ENCODE data around the gene ACVR2B.

ACVR2B gene

DNA sequence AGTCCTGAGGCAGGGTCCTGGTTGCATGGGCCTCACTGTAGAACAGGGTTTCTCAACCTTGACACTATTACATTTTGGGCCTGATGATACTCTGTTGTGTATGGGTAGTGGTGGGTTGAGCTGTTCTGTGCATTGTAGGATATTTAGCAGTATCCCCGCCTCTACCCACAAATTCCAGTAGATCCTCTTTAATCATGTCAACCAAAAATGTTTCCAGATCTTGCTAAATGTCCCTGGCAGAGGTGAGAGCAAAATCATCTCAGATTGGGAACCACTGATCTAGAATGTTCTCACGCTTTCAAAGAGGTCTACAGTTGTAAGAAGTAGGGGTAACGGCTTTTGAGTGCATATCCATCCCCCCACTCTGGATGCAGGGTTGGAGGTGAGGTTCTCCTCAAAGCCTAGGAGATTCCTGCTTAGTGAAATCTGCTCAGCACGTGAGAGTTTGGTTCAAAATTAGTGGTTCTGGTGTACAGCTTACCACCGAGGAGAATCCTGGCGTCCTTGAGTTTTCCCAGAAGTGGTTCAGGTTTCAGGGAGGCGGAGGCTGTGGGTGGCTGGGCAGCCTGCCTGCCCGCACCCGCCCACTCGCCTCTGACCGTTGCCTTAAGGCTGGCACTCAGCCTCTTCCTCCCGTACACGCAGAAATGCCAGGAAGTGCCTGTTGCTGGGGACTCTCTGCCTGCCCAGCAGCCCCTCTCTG, 5.3 kb downstream of the ACVR2B start:
- no peak for FAIRE-seq

GRCh38 chr3:38459499-38460048, 5.9 kb downstream of the ACVR2B start:
- no peak for FAIRE-seq

DNA sequence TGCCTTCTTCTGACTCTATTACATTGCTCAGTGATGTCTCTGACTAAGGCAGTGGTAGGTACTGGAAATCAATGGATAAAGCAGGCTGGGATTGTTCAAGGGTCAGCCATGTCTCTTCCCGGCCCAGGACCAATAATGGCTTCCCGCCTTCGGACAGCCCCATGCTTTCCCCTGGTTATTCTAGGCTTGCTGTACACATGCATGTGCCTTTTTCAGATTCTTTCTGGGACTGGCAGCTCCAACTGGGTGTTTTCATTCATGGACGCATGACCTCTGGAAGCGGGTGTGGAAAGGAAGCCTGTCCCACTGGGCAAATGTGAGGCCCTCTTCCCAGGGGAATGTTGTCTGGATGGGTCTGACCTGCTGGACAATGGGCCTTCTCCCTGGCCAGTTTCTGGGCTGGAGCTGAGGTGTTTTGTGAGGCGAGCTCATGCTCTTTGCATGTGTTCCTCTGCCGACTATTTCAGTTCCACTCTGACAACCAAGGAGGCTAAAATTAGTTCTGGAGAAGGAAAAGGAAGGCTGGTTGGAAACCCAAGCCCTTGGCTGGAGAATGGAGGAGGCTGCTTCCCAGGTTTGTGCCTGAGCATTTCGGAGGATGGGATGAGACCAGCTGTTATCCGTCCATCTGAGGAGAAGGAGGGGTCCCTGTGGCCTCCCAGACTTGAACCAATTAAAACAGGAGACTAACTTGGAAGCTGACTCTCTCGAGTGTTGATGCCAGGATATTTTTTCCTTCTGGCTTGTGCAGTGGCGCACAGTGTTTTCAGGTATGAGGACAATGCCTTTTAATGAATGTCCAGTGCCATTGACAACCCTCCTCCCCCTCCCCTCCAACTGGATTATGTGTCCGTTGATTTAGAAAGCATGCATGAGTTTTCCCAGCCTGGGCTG, 6.9 kb downstream of the ACVR2B start:
- no peak for FAIRE-seq

DNA sequence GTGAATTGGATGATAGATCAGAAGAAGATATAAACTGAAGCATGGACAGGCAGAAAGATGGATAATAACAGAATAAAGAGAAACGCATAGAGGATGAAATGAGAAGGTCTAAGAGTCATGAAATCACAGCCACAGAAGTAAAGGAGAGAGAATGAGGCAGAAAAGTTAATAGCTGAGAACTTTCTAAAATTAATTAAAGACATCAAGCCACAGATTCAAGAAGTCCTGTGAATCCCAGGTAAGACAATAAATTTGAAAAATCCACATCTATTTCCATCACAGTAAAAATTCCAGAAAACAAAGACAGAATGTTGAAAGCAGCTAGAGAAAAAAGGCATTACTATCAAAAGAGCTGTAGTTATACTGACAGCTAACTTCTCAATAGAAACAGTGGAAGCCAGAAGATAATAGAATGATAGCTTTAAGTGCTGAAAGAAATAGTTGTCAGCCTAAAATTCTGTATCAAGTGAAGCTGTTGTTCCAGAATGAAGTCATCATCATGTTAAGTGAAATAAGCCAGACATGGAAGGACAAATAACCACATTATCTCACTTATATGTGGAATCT, 12.0 kb downstream of the ACVR2B start:
- no peak for FAIRE-seq

GRCh38 chr3:38468765-38469164, 15.1 kb downstream of the ACVR2B start:
- FAIRE-seq = no peak

DNA sequence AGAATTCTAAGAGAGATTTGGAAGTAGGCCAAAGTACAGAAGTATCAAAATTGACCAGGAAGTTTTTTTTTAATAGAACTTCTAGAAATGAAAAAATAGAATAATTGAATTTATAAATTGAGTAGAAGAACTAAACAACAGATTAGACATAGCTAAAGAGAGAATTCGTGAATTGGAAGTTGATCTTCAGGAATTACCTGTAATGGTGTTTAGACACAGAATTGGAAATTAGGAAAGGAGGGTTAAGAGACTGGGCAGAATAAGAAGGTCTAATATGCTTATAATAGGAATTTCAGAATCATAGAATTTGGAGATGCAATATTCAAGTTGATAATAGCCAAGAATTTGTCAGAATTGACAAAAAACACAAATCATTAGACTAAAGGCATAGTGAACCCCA, 16.2 kb downstream of the ACVR2B start:
- no peak for FAIRE-seq

- no peak for FAIRE-seq
Measured at GRCh38 chr3:38471260-38471857, 17.7 kb downstream of the ACVR2B start.

DNA sequence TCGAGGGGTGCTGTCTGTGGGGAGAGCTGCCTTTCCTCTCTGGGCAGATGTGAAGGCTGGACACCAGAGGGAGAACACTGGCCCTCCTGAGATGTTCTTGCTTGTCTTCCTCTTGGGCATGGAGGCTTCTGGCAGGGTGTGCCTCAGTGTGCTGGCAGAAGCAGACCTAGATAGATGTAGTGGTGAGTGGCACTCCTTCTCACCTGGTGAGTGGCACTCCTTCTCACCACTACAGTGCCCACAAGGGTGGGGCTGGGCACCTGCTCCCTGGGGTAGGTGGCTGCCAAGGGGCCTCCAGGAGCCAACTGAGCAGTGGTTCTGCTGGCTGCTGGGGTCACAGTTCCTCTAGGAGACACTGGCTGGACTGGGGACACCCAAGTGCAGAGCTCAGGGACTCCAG, 18.7 kb downstream of the ACVR2B start:
- FAIRE-seq = no peak

DNA sequence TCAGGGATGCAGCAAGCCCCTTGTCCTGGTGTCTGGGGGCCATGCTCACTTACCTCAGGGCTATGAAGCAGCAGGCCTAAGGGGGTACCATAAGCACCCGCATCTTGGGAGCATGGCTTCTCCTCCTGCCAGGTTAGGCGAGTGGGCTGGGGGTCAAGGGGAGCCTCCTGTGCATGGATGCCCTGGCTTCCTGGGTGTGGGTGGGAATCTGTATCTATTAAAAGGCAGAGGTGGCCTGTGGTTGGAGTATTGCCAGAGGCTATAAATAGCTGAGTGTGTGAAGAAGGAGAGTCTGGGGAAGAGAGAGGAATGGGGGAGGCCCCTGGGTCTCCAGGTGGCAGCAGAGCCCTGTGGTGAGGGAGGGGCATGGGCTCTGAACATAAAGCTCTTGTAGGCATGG, 19.5 kb downstream of the ACVR2B start:
- FAIRE-seq = no peak

DNA sequence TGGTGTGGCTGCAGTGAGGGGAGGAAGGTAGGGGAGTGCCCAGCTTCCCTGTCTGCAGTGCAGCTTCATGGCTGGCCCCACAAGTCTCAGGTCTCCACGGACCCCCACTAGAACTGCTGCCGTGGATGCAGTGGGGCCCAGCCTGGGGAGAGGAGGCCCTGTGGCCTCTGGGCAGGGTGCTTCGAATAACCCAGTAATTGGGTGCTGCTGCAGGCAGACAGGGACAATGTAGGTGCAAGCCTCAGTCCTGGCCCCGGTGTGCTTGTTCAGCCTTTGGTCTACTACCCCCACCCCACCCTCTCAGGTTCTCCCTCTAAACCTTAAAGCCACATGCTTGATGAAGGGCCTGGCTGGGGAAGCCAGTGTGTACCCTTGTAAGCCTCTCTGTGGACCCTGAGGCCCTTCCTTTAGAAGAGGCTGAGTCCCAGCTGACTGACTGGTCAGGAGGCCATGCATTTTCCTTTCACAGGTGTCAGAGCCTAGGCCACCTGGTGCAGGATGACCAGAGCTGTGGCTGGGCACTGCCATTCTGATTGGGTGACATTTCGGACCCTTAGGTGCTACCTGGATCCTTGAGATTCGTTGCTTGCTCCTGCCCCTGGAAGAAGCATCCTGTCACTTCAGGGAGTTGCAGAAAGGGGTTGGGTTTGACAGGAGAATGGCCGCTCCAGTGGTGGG, 21.4 kb downstream of the ACVR2B start:
- no peak for FAIRE-seq

- no peak for FAIRE-seq
Measured at GRCh38 chr3:38475716-38476115, 22.0 kb downstream of the ACVR2B start.

- no peak for FAIRE-seq
Measured at GRCh38 chr3:38476157-38476756, 22.6 kb downstream of the ACVR2B start.

GRCh38 chr3:38477057-38477820, 23.5 kb downstream of the ACVR2B start:
- FAIRE-seq = no peak

- no peak for FAIRE-seq
Measured at GRCh38 chr3:38477839-38478450, 24.3 kb downstream of the ACVR2B start.

GRCh38 chr3:38478901-38479300, 25.2 kb downstream of the ACVR2B start:
- no peak for FAIRE-seq

DNA sequence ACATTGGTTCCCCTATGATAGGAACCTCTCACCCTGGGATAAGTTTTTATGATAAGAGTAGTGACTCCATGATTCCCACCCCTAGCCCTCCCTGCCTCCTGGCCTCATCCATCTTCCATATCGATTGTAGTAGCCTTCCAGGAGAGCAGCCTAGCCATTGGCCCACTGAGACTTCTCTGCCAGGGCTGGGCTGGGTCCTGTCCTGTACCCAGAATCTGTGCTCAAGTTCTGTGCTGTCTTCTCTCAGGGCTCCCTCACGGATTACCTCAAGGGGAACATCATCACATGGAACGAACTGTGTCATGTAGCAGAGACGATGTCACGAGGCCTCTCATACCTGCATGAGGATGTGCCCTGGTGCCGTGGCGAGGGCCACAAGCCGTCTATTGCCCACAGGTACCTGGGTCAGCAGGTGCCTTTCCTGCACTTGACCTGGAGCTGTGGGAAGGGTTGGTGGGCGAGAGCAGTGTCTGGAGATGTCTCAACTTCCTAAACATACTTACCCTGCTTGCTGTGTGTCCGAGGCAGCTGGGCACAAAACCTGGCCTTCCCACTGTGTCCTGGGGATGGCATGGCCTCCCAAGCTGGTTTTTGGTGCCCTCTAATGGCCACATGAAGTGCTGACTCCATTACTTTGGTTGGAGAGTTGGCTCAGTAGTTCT, 25.9 kb downstream of the ACVR2B start:
- FAIRE-seq = no peak

- FAIRE-seq = no peak
Measured at GRCh38 chr3:38480093-38480445, 26.4 kb downstream of the ACVR2B start.

DNA sequence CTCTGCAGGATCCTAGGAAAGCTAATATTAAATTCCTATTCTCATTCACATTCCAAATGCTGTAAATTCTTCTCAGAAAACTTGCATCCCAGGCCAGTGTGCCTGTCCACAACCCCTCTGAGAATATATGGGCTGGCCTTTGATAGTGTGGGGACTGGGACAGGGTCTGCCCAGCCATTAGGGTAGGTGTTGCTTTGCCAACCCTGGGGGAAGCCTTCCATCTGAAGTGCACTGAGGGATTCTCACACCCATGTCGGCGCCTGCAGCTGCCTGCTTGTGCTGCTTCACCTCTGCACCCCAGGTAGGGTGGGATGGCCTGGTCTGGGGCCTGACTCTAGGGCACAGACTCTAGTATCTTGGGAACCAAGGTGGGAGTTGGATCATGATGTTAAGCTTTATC, 27.2 kb downstream of the ACVR2B start:
- FAIRE-seq = no peak

DNA sequence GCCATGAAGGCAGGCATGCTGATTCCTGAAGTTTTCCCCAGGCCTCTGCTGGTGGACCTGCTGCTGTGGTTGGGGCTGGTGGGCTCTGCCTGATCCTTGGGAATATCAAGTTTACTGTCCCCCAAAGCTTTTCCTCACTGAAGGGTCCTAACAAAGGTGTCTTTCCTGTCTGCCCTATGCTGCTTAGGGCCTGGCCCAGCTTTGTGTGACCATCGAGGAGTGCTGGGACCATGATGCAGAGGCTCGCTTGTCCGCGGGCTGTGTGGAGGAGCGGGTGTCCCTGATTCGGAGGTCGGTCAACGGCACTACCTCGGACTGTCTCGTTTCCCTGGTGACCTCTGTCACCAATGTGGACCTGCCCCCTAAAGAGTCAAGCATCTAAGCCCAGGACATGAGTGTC, 29.3 kb downstream of the ACVR2B start:
- no peak for FAIRE-seq

DNA sequence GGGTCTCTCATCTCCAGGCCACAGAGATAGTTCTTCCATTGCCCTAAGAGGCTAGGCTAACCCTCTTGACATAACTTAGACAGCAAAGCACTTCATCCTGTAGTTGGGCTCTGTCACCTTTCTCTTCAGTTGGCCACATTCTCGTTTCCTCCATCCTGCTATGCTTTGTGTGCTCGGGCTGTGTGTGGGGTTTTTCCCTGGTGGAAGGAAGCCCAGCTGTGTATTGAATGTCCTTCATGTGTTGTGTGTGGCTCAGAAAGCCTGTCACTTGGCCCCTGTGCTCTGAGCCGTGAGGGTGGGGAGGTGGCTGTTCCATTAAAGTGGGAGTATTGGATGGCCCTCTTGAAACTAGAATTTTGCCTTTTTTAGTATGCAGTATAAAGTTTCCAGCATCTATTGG, 33.6 kb downstream of the ACVR2B start:
- no peak for FAIRE-seq

DNA sequence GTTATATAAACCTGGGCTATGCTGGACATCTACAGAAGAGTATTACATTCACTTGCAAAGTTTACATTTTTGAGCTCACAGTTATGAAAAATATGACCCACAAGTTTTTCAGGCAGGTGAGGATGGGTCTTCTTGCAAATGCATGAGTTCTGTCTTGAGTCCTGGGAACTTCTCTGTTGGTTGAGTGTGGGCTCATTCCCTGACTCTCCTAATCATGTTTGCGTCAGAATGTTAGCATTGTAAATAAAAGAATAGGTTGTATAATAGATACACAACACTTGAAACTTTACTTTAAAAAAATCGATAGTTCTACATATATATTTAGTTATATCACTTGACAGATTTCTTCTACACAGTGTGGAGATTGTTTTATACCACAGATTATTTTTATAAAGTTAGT, 35.3 kb downstream of the ACVR2B start:
- no peak for FAIRE-seq

All from TTC549 (cell line).